ENCODE results near the gene RHEB.

Gene RHEB

DNA sequence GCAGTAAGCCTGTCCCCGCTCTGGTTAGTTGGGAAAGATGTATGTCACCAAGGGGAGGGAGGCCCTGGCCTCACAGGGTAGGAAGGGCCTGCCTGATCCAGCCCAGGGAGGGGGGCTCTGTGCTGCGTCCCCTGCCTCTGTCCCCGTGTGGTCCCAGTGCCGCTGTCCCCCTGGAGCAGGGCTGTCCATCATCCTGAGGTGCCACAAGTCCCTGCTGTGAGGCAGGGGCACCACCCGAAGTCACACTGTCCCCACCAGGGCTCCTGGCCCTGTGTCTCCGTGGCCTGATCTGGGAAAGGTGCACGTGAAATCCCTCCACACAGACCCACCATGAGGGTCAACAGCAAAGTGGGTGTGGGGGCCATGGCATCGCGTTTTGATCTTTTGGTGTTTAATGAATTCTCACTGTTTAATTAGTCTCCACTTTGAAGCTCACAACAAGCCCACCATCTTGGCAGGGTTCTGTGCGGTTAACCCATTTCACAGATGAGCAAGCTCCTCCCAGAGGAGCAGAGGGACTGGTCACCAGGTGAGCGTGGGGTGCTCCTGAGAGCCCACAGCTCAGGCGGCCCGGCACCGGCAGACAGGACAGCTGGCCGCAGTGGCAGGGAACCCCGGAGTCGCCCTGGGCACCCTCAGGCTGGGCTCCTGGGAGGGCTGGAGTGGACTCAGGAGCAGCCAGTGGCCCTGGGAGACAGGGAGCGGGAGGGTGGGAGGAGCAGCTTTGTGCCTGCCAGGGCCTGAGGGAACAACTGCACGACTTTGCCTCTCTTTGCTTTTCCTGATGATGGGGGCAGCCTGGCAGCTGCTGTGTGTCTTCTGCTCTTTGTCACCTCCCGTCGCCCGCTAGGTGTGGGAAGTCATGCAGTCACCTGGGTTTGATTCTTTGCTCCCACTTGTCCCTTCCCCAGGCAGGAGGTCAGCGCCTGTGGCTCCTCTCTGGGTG lies 67.8 kb downstream of the RHEB start:
- DNase-seq (ENCODE audit: low read depth): no peak
- TF ChIP-seq CTCF (IDR thresholded peaks at IDR 0.05; ENCODE audit: low read depth, low read length, missing control alignments): no peak

DNA sequence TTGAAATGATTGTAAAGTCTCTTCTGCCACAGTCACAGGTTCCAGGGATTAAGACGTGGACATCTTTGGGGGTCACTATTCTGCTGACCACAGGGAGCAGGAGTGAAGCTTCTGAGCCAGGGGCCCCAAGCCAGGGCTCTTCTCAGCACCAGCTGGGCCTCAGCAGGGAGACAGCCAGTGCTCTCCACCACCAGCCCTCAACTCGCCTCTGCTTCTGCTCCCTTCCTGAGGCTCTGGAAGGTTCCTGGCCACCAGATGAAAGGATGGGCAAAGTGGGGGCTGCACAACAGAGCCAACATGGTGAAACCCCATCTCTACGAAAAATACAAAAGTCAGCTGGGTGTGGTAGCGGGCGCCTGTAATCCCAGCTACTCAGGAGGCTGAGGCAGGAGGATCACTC lies 68.5 kb downstream of the RHEB start:
- H3K4me3 ChIP-seq (ENCODE audit: low read depth, low read length): no peak overlapping the region
- no peak for DNase-seq (ENCODE audit: low read depth)
- TF ChIP-seq CTCF (IDR thresholded peaks at IDR 0.05; ENCODE audit: low read depth, low read length, missing control alignments): no peak

More for the DNA sequence above, 67.8 kb downstream of the RHEB start:
- H3K4me3 ChIP-seq (ENCODE audit: low read depth, low read length): no peak overlapping the region

GRCh38 chr7:151449990-151450389 lies 69.7 kb downstream of the RHEB start:
- TF ChIP-seq CTCF (IDR thresholded peaks at IDR 0.05; ENCODE audit: low read depth, low read length, missing control alignments): no peak
- no peak for DNase-seq (ENCODE audit: low read depth)
- H3K4me3 ChIP-seq (ENCODE audit: low read depth, low read length): no peak overlapping the region

DNA sequence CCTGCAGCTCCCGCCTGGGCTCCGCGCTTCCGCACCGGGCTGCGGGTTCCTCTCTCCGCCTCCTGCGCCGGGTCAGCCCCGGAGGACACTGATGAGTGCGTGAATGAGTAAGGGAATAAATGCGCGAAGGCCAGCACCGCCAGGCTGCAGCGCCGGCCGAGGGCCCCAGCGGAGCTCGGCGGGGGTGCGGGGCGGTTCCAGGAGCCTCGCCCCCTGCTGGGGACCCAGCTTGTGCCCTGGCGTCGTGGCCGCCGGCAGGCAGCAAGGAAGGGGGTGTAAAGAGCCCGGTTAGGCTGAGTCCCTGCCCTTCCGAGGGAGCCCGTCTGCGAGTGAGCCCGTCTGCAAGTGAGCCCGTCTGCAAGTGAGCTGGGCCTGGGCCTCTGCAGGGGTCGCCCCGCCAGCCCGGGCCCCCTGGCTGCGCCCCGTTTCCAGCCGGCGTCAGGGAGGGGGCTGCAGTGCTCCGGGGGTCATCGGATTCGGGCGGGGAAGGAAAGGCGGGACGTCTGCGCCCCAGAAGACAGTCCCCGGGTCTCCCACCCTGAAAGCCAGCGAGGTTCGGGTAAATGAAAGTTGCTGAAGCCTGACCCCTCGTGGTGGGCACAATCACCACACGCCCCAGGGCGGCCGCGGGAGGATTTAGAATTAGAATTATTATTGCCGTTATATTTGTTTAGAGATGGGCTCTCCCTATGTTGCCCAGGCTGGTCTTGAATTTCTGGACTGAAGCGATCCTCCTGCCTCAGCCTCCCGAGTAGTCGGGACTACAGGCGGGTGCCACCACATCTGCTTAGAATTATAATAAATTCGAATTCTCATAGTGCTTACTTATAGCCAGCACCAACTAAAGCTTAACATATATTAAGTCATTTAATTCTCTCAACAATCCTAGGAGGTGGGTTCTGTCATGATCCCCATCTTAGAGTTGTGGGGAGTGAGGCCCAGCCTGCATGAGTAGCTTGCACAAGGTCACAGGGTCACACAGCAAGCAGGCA lies 71.1 kb downstream of the RHEB start:
- peak overlapping the region; percentile 49 for H3K4me3 ChIP-seq (ENCODE audit: low read depth, low read length)
- no peak for DNase-seq (ENCODE audit: low read depth)
- peak; percentile 48 for TF ChIP-seq CTCF (IDR thresholded peaks at IDR 0.05; ENCODE audit: low read depth, low read length, missing control alignments)

- peak overlapping the region; percentile 49 for H3K4me3 ChIP-seq (ENCODE audit: low read depth, low read length)
- no peak for TF ChIP-seq CTCF (IDR thresholded peaks at IDR 0.05; ENCODE audit: low read depth, low read length, missing control alignments)
- DNase-seq (ENCODE audit: low read depth): no peak
These were observed 71.8 kb downstream of the RHEB start for GRCh38 chr7:151447901-151448260.

DNA sequence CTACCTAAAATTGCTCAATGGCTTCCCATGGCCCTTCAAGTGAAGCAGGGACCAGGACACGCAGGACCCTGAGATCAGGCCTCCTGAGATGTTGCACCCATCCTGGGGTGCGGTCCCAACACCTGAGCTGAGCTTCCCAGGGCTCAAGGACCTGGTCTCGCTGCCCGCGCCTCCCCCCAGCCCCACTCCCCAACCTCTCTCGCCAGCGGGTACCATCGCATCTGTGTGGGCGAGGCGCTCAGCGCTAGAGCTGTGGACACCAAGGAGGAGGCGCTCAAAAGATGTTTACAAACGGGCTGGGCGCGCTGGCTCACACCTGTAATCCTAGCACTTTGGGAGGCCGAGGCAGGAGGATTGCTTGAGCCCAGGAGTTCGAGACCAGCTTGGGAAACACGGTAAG lies 72.4 kb downstream of the RHEB start:
- DNase-seq (ENCODE audit: low read depth): no peak
- TF ChIP-seq CTCF (IDR thresholded peaks at IDR 0.05; ENCODE audit: low read depth, low read length, missing control alignments): no peak

More for the DNA sequence above, 72.4 kb downstream of the RHEB start:
- no peak overlapping the region for H3K4me3 ChIP-seq (ENCODE audit: low read depth, low read length)

All from GM12864 (cell line).